ENCODE data around the gene PPP2R5B. TPM values are rescaled to one million over a fixed set of nuclear protein-coding genes. Genes with fewer than 3 reads are reported as not detected.
A peak's percentile ranks its signal among the peaks of the same experiment; 100 is the strongest.
"Not testable (repeated sequence)": the region's sequence is repeated elsewhere in the genome, so short reads cannot be mapped to it uniquely, and the experiment has no call there.

PPP2R5B gene
- total RNA-seq, 1 donor from 2014 or later, result 16.9 TPM

DNA sequence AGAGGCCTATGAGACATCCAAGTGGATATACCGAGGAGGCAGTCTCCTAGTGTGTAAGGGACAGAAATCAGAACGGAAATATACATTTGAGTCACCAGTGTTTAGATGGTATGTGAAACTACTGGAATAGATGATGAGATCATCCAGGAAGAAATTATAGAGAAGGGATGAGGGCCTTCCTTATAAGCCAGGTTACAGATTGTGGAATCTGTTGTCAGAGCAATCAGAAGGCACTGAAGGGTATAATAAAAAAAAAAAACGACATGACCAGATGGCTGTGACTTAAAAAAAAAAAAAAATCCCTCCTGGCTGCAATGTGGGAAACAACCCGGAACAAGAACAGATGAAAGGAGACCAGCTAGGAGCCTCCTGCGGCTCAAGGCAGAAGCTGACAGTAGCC, 44.7 kb downstream of the PPP2R5B start:
- intact Hi-C loops (cut with DNase I), result no loop called here
- H3K27ac ChIP-seq, result no peak overlapping the region
- H3K4me1 ChIP-seq, result peaks cover 10% of the 10 kb centered on the region

DNA sequence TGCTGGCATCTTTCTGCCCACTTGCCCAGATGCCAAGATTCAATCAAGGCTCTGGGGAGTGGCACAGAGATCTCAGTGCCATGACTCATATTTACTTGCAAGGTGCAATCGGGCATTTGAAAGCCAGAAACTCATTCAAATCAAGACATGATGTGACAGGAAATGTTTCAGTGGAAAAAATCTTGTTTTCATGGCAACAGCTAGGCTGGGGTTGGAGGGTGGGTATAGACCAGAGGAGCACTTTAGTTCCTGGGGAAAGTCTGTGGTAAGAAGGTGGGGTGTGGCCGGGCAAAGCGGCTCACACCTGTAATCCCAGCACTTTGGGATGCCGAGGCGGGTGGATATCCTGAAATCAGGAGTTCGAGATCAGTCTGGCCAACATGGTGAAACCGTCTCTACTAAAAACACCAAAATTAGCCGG, 46.3 kb downstream of the PPP2R5B start:
- Histone ChIP-seq H3K36me3 (no peaks in the 10 kb centered on the region), H3K27me3 (no peaks in the 10 kb centered on the region), H3K9me3 (no peaks in the 10 kb centered on the region), H3K4me3 (no peak overlapping the region), H3K27ac (no peak overlapping the region), H3K4me1 (peaks cover 10% of the 10 kb centered on the region)
- no peak for DNase-seq (ENCODE audit: extremely low spot score in 2 of 2)
- peak in 1 of 2 donors; percentile 60 for TF ChIP-seq POLR2AphosphoS5 (IDR thresholded peaks at IDR 0.05; ENCODE audit: insufficient read depth in 1 of 2, low read depth in 1 of 2)
- TF ChIP-seq, protein P1, sequence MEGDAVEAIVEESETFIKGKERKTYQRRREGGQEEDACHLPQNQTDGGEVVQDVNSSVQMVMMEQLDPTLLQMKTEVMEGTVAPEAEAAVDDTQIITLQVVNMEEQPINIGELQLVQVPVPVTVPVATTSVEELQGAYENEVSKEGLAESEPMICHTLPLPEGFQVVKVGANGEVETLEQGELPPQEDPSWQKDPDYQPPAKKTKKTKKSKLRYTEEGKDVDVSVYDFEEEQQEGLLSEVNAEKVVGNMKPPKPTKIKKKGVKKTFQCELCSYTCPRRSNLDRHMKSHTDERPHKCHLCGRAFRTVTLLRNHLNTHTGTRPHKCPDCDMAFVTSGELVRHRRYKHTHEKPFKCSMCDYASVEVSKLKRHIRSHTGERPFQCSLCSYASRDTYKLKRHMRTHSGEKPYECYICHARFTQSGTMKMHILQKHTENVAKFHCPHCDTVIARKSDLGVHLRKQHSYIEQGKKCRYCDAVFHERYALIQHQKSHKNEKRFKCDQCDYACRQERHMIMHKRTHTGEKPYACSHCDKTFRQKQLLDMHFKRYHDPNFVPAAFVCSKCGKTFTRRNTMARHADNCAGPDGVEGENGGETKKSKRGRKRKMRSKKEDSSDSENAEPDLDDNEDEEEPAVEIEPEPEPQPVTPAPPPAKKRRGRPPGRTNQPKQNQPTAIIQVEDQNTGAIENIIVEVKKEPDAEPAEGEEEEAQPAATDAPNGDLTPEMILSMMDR (IDR thresholded peaks at IDR 0.05), result no peak
- intact Hi-C loops (cut with DNase I), result no loop called here

More for the DNA sequence above, 44.7 kb downstream of the PPP2R5B start:
- no peaks in the 10 kb centered on the region for H3K9me3 ChIP-seq
- DNase-seq (ENCODE audit: extremely low spot score in 2 of 2), result no peak
- H3K4me3 ChIP-seq, result no peak overlapping the region
- H3K36me3 ChIP-seq, result no peaks in the 10 kb centered on the region
- TF ChIP-seq, protein P1 (IDR thresholded peaks at IDR 0.05), result no peak
- TF ChIP-seq POLR2A (IDR thresholded peaks at IDR 0.05), result no peak
- TF ChIP-seq POLR2AphosphoS5 (IDR thresholded peaks at IDR 0.05; ENCODE audit: insufficient read depth in 1 of 2, low read depth in 1 of 2), result no peak
- H3K27me3 ChIP-seq, result no peaks in the 10 kb centered on the region

DNA sequence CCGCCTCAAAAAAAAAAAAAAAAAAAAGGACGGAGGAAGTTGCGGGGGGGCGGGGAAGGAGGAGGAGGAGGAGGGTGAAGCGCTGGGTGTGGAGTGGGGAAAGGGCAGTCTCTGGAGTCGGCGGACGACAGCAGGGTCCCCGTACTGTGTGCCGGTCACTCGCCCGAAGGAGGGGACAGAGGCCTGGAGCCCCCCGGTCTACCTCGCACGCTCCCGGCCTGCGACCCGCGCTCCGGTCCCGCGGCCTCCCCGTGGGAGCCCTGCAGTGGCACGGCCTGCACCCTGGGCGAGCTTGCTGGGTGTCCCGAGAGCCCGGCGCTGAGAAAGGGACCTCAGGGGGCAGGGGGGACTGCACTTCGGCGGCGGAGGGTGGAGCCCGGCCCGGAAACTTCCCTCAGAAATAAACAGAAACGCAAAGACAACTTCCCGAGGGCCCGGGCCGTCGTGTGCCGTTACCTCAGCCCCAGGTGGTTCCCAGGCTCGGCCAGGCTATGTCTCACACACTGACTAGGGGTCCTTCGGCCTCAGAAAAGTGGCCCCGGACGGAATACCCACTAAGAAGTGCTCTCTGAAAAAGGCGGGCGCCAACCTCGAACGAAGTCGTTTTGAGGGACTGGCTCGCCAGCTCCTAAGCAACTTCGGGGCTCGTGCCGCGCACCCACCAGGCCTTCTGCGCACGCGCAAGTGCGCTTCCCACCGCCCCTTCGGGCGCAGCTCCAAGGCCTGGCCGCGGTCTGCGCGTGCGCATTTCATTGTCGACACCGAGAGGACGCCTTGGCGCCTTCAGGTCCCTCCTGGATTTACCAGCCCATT, 47.1 kb downstream of the PPP2R5B start, which contains the start of gene MAJIN:
Gene MAJIN, minus strand, starts transcription at position 688 of the 813 bp plus-strand sequence. CDS start 12,703 bp downstream, outside the sequence.
- no peak within 1 kb of the TSS for H3K27ac ChIP-seq
- intact Hi-C loops (cut with DNase I), result no loop called here

DNA sequence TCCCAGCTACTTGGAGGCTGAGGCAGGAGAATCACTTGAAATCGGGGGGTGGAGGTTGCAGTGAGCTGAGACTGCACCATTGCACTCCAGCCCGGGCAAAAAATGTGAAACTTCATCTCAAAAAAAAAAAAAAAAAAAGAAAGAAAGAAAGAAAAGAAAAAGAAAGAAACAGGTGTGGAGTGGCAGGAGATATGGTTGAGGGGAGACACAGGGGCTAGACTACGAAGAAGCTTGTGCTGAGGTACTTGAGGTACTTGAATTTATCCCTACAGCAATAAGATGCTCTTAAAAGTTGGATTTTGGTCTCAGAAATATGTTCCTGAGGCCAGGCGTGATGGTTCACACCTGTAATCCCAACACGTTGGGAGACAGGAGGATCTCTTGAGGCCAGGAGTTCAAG, 49.6 kb downstream of the PPP2R5B start:
- intact Hi-C loops (cut with DNase I), result no loop called here
- TF ChIP-seq POLR2AphosphoS5 (IDR thresholded peaks at IDR 0.05; ENCODE audit: insufficient read depth in 1 of 2, low read depth in 1 of 2) (no peak), POLR2A (IDR thresholded peaks at IDR 0.05) (no peak)
- TF ChIP-seq, protein P1 (IDR thresholded peaks at IDR 0.05), result no peak
- H3K36me3 ChIP-seq, result no peaks in the 10 kb centered on the region
- no peak for DNase-seq (ENCODE audit: extremely low spot score in 2 of 2)
- H3K9me3 ChIP-seq, result no peaks in the 10 kb centered on the region
- H3K4me1 ChIP-seq, result peaks cover 10% of the 10 kb centered on the region
- H3K27ac ChIP-seq, result no peak overlapping the region
- H3K4me3 ChIP-seq, result no peak overlapping the region
- no peaks in the 10 kb centered on the region for H3K27me3 ChIP-seq

More for the DNA sequence above, 47.1 kb downstream of the PPP2R5B start, which contains the start of gene MAJIN:
- TF ChIP-seq, protein P1 (IDR thresholded peaks at IDR 0.05), result no peak
- TF ChIP-seq POLR2AphosphoS5 (IDR thresholded peaks at IDR 0.05; ENCODE audit: insufficient read depth in 1 of 2, low read depth in 1 of 2) (peak; percentile 47 to 75), POLR2A (IDR thresholded peaks at IDR 0.05) (no peak)
- no peak for DNase-seq (ENCODE audit: extremely low spot score in 2 of 2)
- H3K27me3 ChIP-seq, result no peaks in the 10 kb centered on the region
- peak within 1 kb of the TSS; percentile 29 to 35 for H3K4me3 ChIP-seq
- H3K4me1 ChIP-seq, result peaks cover 10% of the 10 kb centered on the region
- H3K36me3 ChIP-seq, result no peaks in the 10 kb centered on the region
- H3K9me3 ChIP-seq, result no peaks in the 10 kb centered on the region

DNA sequence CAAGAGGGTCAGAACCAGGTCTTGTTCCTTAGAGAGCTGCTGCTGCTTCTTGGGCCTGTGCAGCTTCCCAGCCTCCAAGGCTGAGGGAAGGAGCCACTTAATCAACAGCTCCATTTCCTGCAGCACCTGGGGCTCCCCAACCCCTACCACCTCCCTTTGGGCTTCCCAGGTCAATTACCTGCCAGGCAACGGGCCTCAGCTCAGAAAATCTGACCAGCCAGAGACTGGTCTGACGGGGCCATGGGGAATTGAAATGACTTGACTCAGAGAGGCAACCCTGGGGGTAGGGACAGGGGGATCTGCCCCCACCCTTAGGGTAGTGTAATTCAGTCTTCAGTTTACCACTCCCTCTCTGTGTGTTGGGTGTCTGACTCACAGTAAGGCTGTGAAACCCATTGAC, 52.2 kb downstream of the PPP2R5B start:
- intact Hi-C loops (cut with DNase I), result no loop called here
- Histone ChIP-seq H3K4me3 (no peak overlapping the region), H3K36me3 (no peaks in the 10 kb centered on the region), H3K27me3 (no peaks in the 10 kb centered on the region), H3K27ac (no peak overlapping the region), H3K9me3 (no peaks in the 10 kb centered on the region), H3K4me1 (peaks cover 6% of the 10 kb centered on the region)
- DNase-seq (ENCODE audit: extremely low spot score in 2 of 2), result no peak
- TF ChIP-seq, protein P1 (IDR thresholded peaks at IDR 0.05), result no peak
- TF ChIP-seq POLR2A (IDR thresholded peaks at IDR 0.05), result no peak
- TF ChIP-seq POLR2AphosphoS5 (IDR thresholded peaks at IDR 0.05; ENCODE audit: insufficient read depth in 1 of 2, low read depth in 1 of 2), result no peak

DNA sequence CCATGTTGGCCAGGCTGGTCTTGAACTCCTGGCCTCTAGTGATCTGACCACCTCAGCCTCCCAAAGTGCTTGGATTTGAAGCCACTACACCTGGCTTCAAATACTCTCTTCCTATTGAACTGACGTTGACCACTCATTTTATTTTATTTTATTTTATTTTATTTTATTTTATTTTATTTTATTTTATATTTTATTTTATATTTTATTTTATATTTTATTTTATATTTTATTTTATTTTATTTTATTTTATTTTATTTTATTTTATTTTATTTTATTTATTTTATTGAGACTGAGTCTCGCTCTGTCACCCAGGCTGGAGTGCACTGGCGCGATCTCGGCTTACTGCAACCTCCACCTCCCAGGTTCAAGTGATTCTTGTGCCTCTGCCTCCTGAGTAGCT, 58.9 kb downstream of the PPP2R5B start:
- H3K36me3 ChIP-seq; H3K4me1 ChIP-seq; H3K27ac ChIP-seq; intact Hi-C loops (cut with DNase I); DNase-seq (ENCODE audit: extremely low spot score in 2 of 2); H3K27me3 ChIP-seq; H3K4me3 ChIP-seq; H3K9me3 ChIP-seq: not testable (repeated sequence)
